Mesenchymal stem cell (in vitro differentiated cells and primary cell): ENCODE data around the gene PXDC1.
"Not testable (repeated sequence)": the region's sequence is repeated elsewhere in the genome, so short reads cannot be mapped to it uniquely, and the experiment has no call there.

Source experiments
- DNase-seq: peaks from one replicate; pipeline ENCODE4 v3.0.0-alpha.2; 2013
- H2AFZ ChIP-seq: one replicate; pipeline ENCODE4 v1.6.1; 2013; ENCODE audit warnings: low read depth, mild to moderate bottlenecking, control low read depth, inconsistent platforms, low read length, moderate library complexity
- H2AK5ac ChIP-seq: 2 replicates; pipeline ENCODE4 v1.6.1; 2013; ENCODE audit warnings: low read length, moderate library complexity, mild to moderate bottlenecking, inconsistent platforms; ENCODE audit not compliant: severe bottlenecking
- H2BK120ac ChIP-seq: one replicate; pipeline ENCODE4 v1.6.1; 2013; ENCODE audit warnings: low read depth, mild to moderate bottlenecking, inconsistent platforms, low read length, moderate library complexity
- H2BK12ac ChIP-seq, 2 experiments: one replicate each; pipeline ENCODE4 v1.6.1; 2013; ENCODE audit warnings: inconsistent platforms in 2 of 2, low read length in 2 of 2, mild to moderate bottlenecking in 2 of 2, moderate library complexity in 2 of 2, control low read depth in 1 of 2
- H2BK15ac ChIP-seq: one replicate; pipeline ENCODE4 v1.6.1; 2013; ENCODE audit warnings: mild to moderate bottlenecking, low read depth, inconsistent platforms; ENCODE audit not compliant: poor library complexity, severe bottlenecking
- H2BK5ac ChIP-seq: 2 replicates; pipeline ENCODE4 v1.6.1; 2013; ENCODE audit warnings: low read depth, mild to moderate bottlenecking, low read length, control low read depth, inconsistent platforms; ENCODE audit not compliant: poor library complexity, severe bottlenecking
- H3K14ac ChIP-seq, 2 experiments: one replicate each; pipeline ENCODE4 v1.6.1; 2013; ENCODE audit warnings: inconsistent platforms in 2 of 2, low read length in 2 of 2, control low read depth in 1 of 2, mild to moderate bottlenecking in 1 of 2, moderate library complexity in 1 of 2
- H3K18ac ChIP-seq, 2 experiments: one replicate each; pipeline ENCODE4 v1.6.1; 2013; ENCODE audit warnings: inconsistent platforms in 2 of 2, low read length in 2 of 2, control low read depth in 1 of 2, low read depth in 1 of 2, mild to moderate bottlenecking in 1 of 2
- H3K23ac ChIP-seq, 2 experiments: one replicate each; pipeline ENCODE4 v1.6.1; 2013; ENCODE audit warnings: inconsistent platforms in 2 of 2, low read length in 2 of 2, mild to moderate bottlenecking in 2 of 2, moderate library complexity in 2 of 2, control low read depth in 1 of 2
- H3K27ac ChIP-seq: 2 replicates; pipeline ENCODE4 v1.5.1; 2013; ENCODE audit warnings: mild to moderate bottlenecking, moderate library complexity, low read length, control low read depth, inconsistent platforms; ENCODE audit not compliant: poor library complexity, severe bottlenecking
- H3K27me3 ChIP-seq, 2 experiments: 2 replicates each; pipeline versions ENCODE4 v1.6.1 to v1.7.0; 2013; ENCODE audit warnings: low read length in 2 of 2, mild to moderate bottlenecking in 2 of 2, moderate library complexity in 2 of 2, control low read depth in 1 of 2, inconsistent platforms in 1 of 2; ENCODE audit not compliant: control insufficient read depth in 1 of 2, insufficient read depth in 1 of 2
- H3K36me3 ChIP-seq, 2 experiments: 2 replicates each; pipeline versions ENCODE4 v1.6.1 to v1.7.0; 2013; ENCODE audit warnings: low read length in 2 of 2, control low read depth in 1 of 2, inconsistent platforms in 1 of 2, low read depth in 1 of 2, mild to moderate bottlenecking in 1 of 2; ENCODE audit not compliant: insufficient read depth in 2 of 2, control insufficient read depth in 1 of 2
- H3K4ac ChIP-seq, 2 experiments: one replicate each; pipeline ENCODE4 v1.6.1; 2013; ENCODE audit warnings: inconsistent platforms in 2 of 2, low read length in 2 of 2, mild to moderate bottlenecking in 2 of 2, moderate library complexity in 2 of 2, control low read depth in 1 of 2, low read depth in 1 of 2
- H3K4me1 ChIP-seq: 2 replicates; pipeline ENCODE4 v1.6.1; 2013; ENCODE audit warnings: low read depth, low read length, control low read depth; ENCODE audit not compliant: control insufficient read depth, insufficient read depth
- H3K4me2 ChIP-seq: 2 replicates; pipeline ENCODE4 v1.6.1; 2013; ENCODE audit warnings: low read length, mild to moderate bottlenecking, inconsistent platforms; ENCODE audit not compliant: poor library complexity, severe bottlenecking
- H3K4me3 ChIP-seq, 2 experiments: 2 replicates each; pipeline versions ENCODE4 v1.5.1 to v1.7.0; 2013; ENCODE audit warnings: low read length in 2 of 2, mild to moderate bottlenecking in 2 of 2, control low read depth in 1 of 2, low read depth in 1 of 2; ENCODE audit not compliant: insufficient read depth in 1 of 2
- H3K79me1 ChIP-seq: replicated peaks from 2 replicates; pipeline ENCODE4 v1.6.1; 2013; ENCODE audit warnings: mild to moderate bottlenecking, control low read depth, low read length, inconsistent platforms; ENCODE audit not compliant: poor library complexity, severe bottlenecking
- H3K9ac ChIP-seq: 2 replicates; pipeline ENCODE4 v1.7.0; 2013; ENCODE audit warnings: mild to moderate bottlenecking, low read length, moderate library complexity
- H3K9me3 ChIP-seq: 2 replicates; pipeline ENCODE4 v1.7.0; 2013; ENCODE audit warnings: mild to moderate bottlenecking, low read length; ENCODE audit not compliant: control insufficient read depth
- H4K8ac ChIP-seq: one replicate; pipeline ENCODE4 v1.6.1; 2013; ENCODE audit warnings: inconsistent platforms, mild to moderate bottlenecking, low read length, moderate library complexity
- H4K91ac ChIP-seq: one replicate; pipeline ENCODE4 v1.6.1; 2013; ENCODE audit warnings: mild to moderate bottlenecking, low read length, inconsistent platforms
- WGBS: methylation state at CpG from one replicate; pipeline ENCODE4 v1.1.7; 2013; ENCODE audit warnings: mixed read lengths; 5-methylcytosine and 5-hydroxymethylcytosine counted together

The PXDC1 gene

GRCh38 chr6:3772127-3772999 is 20.9 kb upstream of the PXDC1 start:
- H3K4ac ChIP-seq, H3K36me3 ChIP-seq, H3K9me3 ChIP-seq, H2AFZ ChIP-seq, H4K91ac ChIP-seq, H2BK15ac ChIP-seq, H3K27me3 ChIP-seq, H3K4me3 ChIP-seq, H3K79me1 ChIP-seq, H3K9ac ChIP-seq, H3K18ac ChIP-seq, H3K14ac ChIP-seq, DNase-seq, H2BK120ac ChIP-seq, H3K4me1 ChIP-seq, H3K4me2 ChIP-seq, H4K8ac ChIP-seq, H2AK5ac ChIP-seq, H3K23ac ChIP-seq, H3K27ac ChIP-seq, H2BK5ac ChIP-seq: not testable (repeated sequence)
- WGBS = 91% methylated on average over 12 of the region's 12 CpGs
- peak overlapping the region in 1 of 2 experiments; percentile 53 for H2BK12ac ChIP-seq

- Histone ChIP-seq H2BK5ac (no peak overlapping the region), H2BK12ac (peak overlapping the region in 1 of 2 experiments; percentile 55), H3K79me1 (no peaks in the 10 kb centered on the region), H4K8ac (no peak overlapping the region), H3K9me3 (no peaks in the 10 kb centered on the region), H3K23ac (no peak overlapping the region), H3K4me2 (no peak overlapping the region), H4K91ac (no peak overlapping the region), H3K14ac (peak overlapping the region in 1 of 2 experiments; percentile 37), H3K4ac (no peak overlapping the region), H2AK5ac (no peak overlapping the region), H3K36me3 (no peaks in the 10 kb centered on the region), H2AFZ (no peak overlapping the region), H3K18ac (no peak overlapping the region), H3K4me1 (peaks cover 5% of the 10 kb centered on the region), H3K4me3 (no peak overlapping the region), H2BK120ac (no peak overlapping the region), H3K27ac (no peak overlapping the region), H3K27me3 (no peaks in the 10 kb centered on the region), H3K9ac (no peak overlapping the region), H2BK15ac (no peak overlapping the region)
- no peak for DNase-seq
- 90% methylated on average over 57 of the region's 57 CpGs for WGBS
Observed at GRCh38 chr6:3771407-3772011, 20.0 kb upstream of the PXDC1 start.

- WGBS = 71% methylated on average over 10 of the region's 10 CpGs
- no peak overlapping the region for H2AFZ ChIP-seq
Observed at GRCh38 chr6:3770023-3770720, 18.7 kb upstream of the PXDC1 start.

GRCh38 chr6:3769610-3770009 is 18.1 kb upstream of the PXDC1 start:
- 88% methylated on average over 6 of the region's 6 CpGs for WGBS
- Histone ChIP-seq H2BK120ac (no peak overlapping the region), H2BK12ac (no peak overlapping the region), H2BK5ac (no peak overlapping the region), H3K27me3 (no peaks in the 10 kb centered on the region), H3K9me3 (no peaks in the 10 kb centered on the region), H3K23ac (no peak overlapping the region), H3K4me1 (peaks cover 5% of the 10 kb centered on the region), H3K14ac (no peak overlapping the region), H2AK5ac (peak overlapping the region; percentile 32), H4K8ac (no peak overlapping the region), H3K9ac (no peak overlapping the region), H3K36me3 (no peaks in the 10 kb centered on the region), H3K27ac (no peak overlapping the region), H3K4me2 (no peak overlapping the region), H3K4ac (no peak overlapping the region), H3K79me1 (no peaks in the 10 kb centered on the region), H2BK15ac (no peak overlapping the region), H3K18ac (no peak overlapping the region), H3K4me3 (no peak overlapping the region), H2AFZ (no peak overlapping the region), H4K91ac (no peak overlapping the region)
- DNase-seq = peak; percentile 46

More at GRCh38 chr6:3770023-3770720, 18.7 kb upstream of the PXDC1 start:
- no peaks in the 10 kb centered on the region for H3K36me3 ChIP-seq
- no peak overlapping the region for H4K91ac ChIP-seq
- H3K4me1 ChIP-seq = peaks cover 5% of the 10 kb centered on the region
- no peak overlapping the region for H2BK15ac ChIP-seq
- H3K4me3 ChIP-seq = no peak overlapping the region
- no peaks in the 10 kb centered on the region for H3K27me3 ChIP-seq
- peak overlapping the region; percentile 32 for H2AK5ac ChIP-seq
- no peak overlapping the region for H3K23ac ChIP-seq
- H3K18ac ChIP-seq = no peak overlapping the region
- H3K27ac ChIP-seq = no peak overlapping the region
- DNase-seq = no peak
- no peaks in the 10 kb centered on the region for H3K9me3 ChIP-seq
- H3K4ac ChIP-seq = no peak overlapping the region
- H3K79me1 ChIP-seq = no peaks in the 10 kb centered on the region
- H2BK12ac ChIP-seq = no peak overlapping the region
- H3K14ac ChIP-seq = no peak overlapping the region
- no peak overlapping the region for H2BK120ac ChIP-seq
- no peak overlapping the region for H3K4me2 ChIP-seq
- H4K8ac ChIP-seq = no peak overlapping the region
- no peak overlapping the region for H3K9ac ChIP-seq
- no peak overlapping the region for H2BK5ac ChIP-seq
